ENCODE data around the gene PPID.
"Not testable (repeated sequence)": the region's sequence is repeated elsewhere in the genome, so short reads cannot be mapped to it uniquely, and the experiment has no call there.

Gene PPID

GRCh38 chr4:158762553-158762952, 39.4 kb upstream of the PPID start:
- H4K20me1 ChIP-seq (ENCODE audit: insufficient read depth, low read length), result no peaks in the 10 kb centered on the region
- no peak overlapping the region for H3K4me3 ChIP-seq (ENCODE audit: low read length)
- peaks cover 43% of the 10 kb centered on the region for H3K27me3 ChIP-seq (ENCODE audit: low read depth, low read length)
- no peaks in the 10 kb centered on the region for H3K9me3 ChIP-seq (ENCODE audit: insufficient read depth, low read length)
- H2AFZ ChIP-seq (ENCODE audit: low read depth, low read length), result no peak overlapping the region
- no peak for TF ChIP-seq CTCF (IDR thresholded peaks at IDR 0.05; ENCODE audit: low read depth, low read length)
- no peak for TF ChIP-seq EZH2phosphoT487 (IDR thresholded peaks at IDR 0.05; ENCODE audit: low read depth)
- H3K9ac ChIP-seq (ENCODE audit: low read length), result no peak overlapping the region
- no peaks in the 10 kb centered on the region for H3K4me1 ChIP-seq (ENCODE audit: low read length)
- no peak overlapping the region for H3K27ac ChIP-seq (ENCODE audit: low read length)
- H3K36me3 ChIP-seq (replicated peaks; ENCODE audit: low read depth, low read length), result no peaks in the 10 kb centered on the region
- no peaks in the 10 kb centered on the region for H3K79me2 ChIP-seq (ENCODE audit: low read length)
- no peak overlapping the region for H3K4me2 ChIP-seq (ENCODE audit: low read length)

- H3K9ac ChIP-seq (ENCODE audit: low read length), result no peak overlapping the region
- H4K20me1 ChIP-seq (ENCODE audit: insufficient read depth, low read length), result no peaks in the 10 kb centered on the region
- no peak overlapping the region for H3K27ac ChIP-seq (ENCODE audit: low read length)
- peaks cover 29% of the 10 kb centered on the region for H3K27me3 ChIP-seq (ENCODE audit: low read depth, low read length)
- no peaks in the 10 kb centered on the region for H3K36me3 ChIP-seq (replicated peaks; ENCODE audit: low read depth, low read length)
- no peak overlapping the region for H3K4me2 ChIP-seq (ENCODE audit: low read length)
- H2AFZ ChIP-seq (ENCODE audit: low read depth, low read length), result no peak overlapping the region
- H3K4me1 ChIP-seq (ENCODE audit: low read length), result no peaks in the 10 kb centered on the region
- no peaks in the 10 kb centered on the region for H3K79me2 ChIP-seq (ENCODE audit: low read length)
- no peaks in the 10 kb centered on the region for H3K9me3 ChIP-seq (ENCODE audit: insufficient read depth, low read length)
- no peak overlapping the region for H3K4me3 ChIP-seq (ENCODE audit: low read length)
- TF ChIP-seq EZH2phosphoT487 (IDR thresholded peaks at IDR 0.05; ENCODE audit: low read depth) (no peak), CTCF (IDR thresholded peaks at IDR 0.05; ENCODE audit: low read depth, low read length) (no peak)
Observed at GRCh38 chr4:158760866-158761265, 37.7 kb upstream of the PPID start.

- H3K9ac ChIP-seq (ENCODE audit: low read length); H3K79me2 ChIP-seq (ENCODE audit: low read length); H3K4me2 ChIP-seq (ENCODE audit: low read length); H3K27ac ChIP-seq (ENCODE audit: low read length); H2AFZ ChIP-seq (ENCODE audit: low read depth, low read length); H4K20me1 ChIP-seq (ENCODE audit: insufficient read depth, low read length); H3K9me3 ChIP-seq (ENCODE audit: insufficient read depth, low read length); H3K36me3 ChIP-seq (replicated peaks; ENCODE audit: low read depth, low read length); H3K4me3 ChIP-seq (ENCODE audit: low read length); H3K4me1 ChIP-seq (ENCODE audit: low read length): not testable (repeated sequence)
- peaks cover 24% of the 10 kb centered on the region for H3K27me3 ChIP-seq (ENCODE audit: low read depth, low read length)
Observed at GRCh38 chr4:158759539-158759938, 36.3 kb upstream of the PPID start.

GRCh38 chr4:158758703-158759102, 35.5 kb upstream of the PPID start:
- H3K27me3 ChIP-seq (ENCODE audit: low read depth, low read length), result peaks cover 27% of the 10 kb centered on the region
- H4K20me1 ChIP-seq (ENCODE audit: insufficient read depth, low read length), result no peaks in the 10 kb centered on the region
- H3K4me2 ChIP-seq (ENCODE audit: low read length), result no peak overlapping the region
- no peak overlapping the region for H3K27ac ChIP-seq (ENCODE audit: low read length)
- no peak for TF ChIP-seq CTCF (IDR thresholded peaks at IDR 0.05; ENCODE audit: low read depth, low read length)
- TF ChIP-seq EZH2phosphoT487 (IDR thresholded peaks at IDR 0.05; ENCODE audit: low read depth), result no peak
- H2AFZ ChIP-seq (ENCODE audit: low read depth, low read length), result no peak overlapping the region
- H3K4me1 ChIP-seq (ENCODE audit: low read length), result no peaks in the 10 kb centered on the region
- no peaks in the 10 kb centered on the region for H3K36me3 ChIP-seq (replicated peaks; ENCODE audit: low read depth, low read length)
- H3K9me3 ChIP-seq (ENCODE audit: insufficient read depth, low read length), result no peaks in the 10 kb centered on the region
- H3K9ac ChIP-seq (ENCODE audit: low read length), result no peak overlapping the region
- no peak overlapping the region for H3K4me3 ChIP-seq (ENCODE audit: low read length)
- H3K79me2 ChIP-seq (ENCODE audit: low read length), result no peaks in the 10 kb centered on the region

GRCh38 chr4:158758142-158758541, 34.9 kb upstream of the PPID start:
- peaks cover 26% of the 10 kb centered on the region for H3K27me3 ChIP-seq (ENCODE audit: low read depth, low read length)
- no peak overlapping the region for H3K4me2 ChIP-seq (ENCODE audit: low read length)
- no peaks in the 10 kb centered on the region for H3K79me2 ChIP-seq (ENCODE audit: low read length)
- H4K20me1 ChIP-seq (ENCODE audit: insufficient read depth, low read length), result no peaks in the 10 kb centered on the region
- H3K4me3 ChIP-seq (ENCODE audit: low read length), result no peak overlapping the region
- H3K9ac ChIP-seq (ENCODE audit: low read length), result no peak overlapping the region
- H3K27ac ChIP-seq (ENCODE audit: low read length), result no peak overlapping the region
- TF ChIP-seq CTCF (IDR thresholded peaks at IDR 0.05; ENCODE audit: low read depth, low read length) (no peak), EZH2phosphoT487 (IDR thresholded peaks at IDR 0.05; ENCODE audit: low read depth) (no peak)
- no peaks in the 10 kb centered on the region for H3K9me3 ChIP-seq (ENCODE audit: insufficient read depth, low read length)
- H2AFZ ChIP-seq (ENCODE audit: low read depth, low read length), result no peak overlapping the region
- H3K36me3 ChIP-seq (replicated peaks; ENCODE audit: low read depth, low read length), result no peaks in the 10 kb centered on the region
- H3K4me1 ChIP-seq (ENCODE audit: low read length), result no peaks in the 10 kb centered on the region
